ENCODE results near the gene CR1.
"Not testable (repeated sequence)": the region's sequence is repeated elsewhere in the genome, so short reads cannot be mapped to it uniquely, and the experiment has no call there.

CR1 gene

DNA sequence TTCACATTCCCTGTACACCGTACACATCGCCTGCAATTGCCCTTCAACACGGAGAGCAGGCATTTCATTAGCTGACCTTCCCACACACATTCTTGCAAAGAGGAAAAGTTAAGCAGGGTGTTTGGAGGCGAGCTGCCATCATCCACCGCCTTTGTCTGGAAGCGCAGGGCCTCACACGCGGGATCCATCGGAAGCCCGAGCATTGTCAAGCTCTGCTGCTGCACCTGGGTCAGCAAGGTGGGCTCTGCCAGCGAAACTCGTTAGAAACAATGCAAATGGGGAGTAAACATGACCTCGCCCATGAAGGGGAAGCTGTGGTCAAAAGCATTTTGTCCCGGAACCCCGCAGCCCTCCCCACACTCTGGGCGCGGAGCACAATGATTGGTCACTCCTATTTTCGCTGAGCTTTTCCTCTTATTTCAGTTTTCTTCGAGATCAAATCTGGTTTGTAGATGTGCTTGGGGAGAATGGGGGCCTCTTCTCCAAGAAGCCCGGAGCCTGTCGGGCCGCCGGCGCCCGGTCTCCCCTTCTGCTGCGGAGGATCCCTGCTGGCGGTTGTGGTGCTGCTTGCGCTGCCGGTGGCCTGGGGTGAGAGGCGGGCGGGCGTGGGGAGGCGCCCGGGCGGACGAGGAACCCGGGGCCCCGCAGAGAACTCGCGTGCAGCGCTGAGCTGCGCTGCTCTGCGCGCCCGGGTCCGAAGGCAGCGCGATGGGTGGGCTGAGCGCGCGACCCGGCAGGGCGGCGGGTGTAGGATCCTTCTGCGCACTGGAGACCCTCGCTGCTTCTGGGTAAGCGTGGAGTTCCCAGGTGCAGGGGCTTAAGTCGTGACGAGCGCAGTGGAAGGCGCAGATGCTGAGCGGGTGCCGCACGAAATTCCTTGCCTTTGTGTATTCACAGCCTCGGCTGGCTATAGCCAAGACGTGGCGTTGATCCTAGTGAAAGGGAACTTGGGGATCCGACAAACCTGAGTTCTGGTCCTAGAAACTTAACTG lies at the start of gene CR1:
Gene CR1 (plus strand): TSS at position 357 of the 992 bp plus-strand sequence. CDS start 111 bp downstream, at position 468.
- peak; percentile 11 for DNase-seq (ENCODE audit: low read depth)

DNA sequence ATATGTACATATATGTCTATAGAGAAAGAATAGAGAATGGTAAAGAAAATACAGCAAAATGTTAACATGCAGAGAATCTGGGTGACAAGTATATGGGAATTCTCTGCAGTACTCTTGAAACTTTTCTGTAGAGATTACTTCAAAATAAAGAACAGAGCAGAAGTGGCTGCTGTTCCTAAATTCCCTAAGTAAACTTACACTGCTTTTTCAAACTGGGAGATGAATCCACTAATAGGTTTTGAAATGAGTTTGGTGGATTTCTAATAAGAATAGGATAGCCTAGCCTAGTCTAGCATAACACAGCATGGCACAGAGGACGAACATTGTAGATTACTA lies 42.3 kb upstream of the CR1 start:
- no peak for DNase-seq (ENCODE audit: low read depth)

DNA sequence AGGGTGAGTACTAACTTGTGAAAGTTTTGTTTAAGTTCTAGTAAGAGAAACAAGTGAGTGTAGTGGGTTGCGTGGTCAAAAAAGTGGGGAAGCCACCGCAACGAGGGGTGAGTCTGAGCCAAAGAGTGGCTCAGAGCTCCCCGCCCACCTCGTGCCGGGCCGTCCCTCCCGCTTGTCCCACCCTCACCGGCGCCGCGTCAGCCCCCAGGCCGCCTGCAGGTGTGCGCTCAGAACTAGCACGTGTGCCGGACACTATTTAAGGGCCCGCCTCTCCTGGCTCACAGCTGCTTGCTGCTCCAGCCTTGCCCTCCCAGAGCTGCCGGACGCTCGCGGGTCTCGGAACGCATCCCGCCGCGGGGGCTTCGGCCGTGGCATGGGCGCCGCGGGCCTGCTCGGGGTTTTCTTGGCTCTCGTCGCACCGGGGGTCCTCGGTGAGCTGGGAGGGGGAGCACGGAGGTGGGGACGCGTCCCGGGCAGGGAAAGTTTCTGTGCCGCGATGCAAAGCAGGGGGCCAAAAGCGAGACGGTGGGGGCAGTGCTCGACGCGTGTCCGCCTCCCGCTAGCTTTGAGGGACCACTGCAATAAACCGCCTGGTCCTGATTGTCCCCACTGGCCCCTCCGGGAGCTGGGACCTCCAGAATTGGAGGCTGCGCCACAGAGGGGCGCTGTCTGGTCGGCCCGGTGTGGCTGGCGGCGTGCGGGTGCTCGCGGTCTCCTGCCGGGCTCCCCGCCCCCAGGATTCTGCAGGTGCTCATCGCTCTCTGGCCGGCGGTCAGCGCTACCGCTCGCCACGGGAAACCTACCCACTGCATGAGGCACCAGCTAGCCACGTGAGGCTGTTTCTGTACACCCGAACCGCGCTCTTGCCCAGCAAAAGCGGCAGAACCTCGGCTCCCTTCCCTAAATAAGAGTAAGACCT lies 41.7 kb upstream of the CR1 start, which contains the start of gene CR2:
Gene CR2 (plus strand): TSS at position 283 of the 919 bp plus-strand sequence. CDS start 91 bp downstream, at position 374.
- peak; percentile 53 for DNase-seq (ENCODE audit: low read depth)

DNA sequence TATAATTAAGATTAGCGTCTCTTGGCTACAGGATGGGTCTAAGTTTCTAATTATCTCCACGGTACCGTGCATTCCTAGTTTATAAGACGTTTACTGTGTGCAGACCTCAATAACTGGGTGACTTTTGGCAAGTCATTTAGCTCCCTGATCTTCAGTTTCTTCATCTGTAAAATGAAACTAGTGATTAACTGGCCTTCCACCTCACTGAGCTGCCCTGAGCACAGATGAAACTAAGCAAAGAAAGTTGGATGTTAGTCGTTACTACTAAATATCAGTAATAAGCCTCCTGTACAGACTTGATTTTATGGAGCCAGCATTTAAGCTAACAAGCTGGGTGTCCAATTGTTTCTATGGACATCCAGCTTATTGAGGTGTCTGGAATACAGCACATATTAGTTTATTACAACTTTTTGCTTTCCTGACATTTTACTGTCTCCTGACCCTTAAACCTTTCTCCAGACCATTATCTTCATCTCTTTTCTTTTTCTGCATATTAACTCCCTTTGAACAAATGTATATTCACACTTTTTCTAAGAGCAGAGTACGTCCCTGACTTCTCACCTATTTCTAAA lies 40.7 kb upstream of the CR1 start:
- DNase-seq (ENCODE audit: low read depth): no peak

DNA sequence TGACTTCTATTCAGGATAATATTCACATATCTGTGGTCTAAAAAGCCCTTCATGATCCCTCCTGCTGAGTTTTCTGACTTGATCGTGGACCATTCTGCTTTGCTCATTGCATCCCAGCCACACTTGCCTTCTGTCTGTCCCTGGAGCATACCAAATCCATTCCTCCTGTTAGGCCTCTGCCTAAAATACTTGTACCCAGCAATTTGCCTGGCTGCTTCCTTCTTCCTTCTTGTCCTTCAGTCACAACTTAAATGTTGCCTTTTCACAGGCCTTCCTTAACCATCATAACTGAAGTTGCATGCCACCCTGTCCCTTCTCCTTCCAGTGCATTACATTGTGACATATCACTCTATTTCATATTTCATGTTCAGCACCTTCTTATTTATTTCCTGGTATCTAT lies 37.5 kb upstream of the CR1 start:
- no peak for DNase-seq (ENCODE audit: low read depth)

DNA sequence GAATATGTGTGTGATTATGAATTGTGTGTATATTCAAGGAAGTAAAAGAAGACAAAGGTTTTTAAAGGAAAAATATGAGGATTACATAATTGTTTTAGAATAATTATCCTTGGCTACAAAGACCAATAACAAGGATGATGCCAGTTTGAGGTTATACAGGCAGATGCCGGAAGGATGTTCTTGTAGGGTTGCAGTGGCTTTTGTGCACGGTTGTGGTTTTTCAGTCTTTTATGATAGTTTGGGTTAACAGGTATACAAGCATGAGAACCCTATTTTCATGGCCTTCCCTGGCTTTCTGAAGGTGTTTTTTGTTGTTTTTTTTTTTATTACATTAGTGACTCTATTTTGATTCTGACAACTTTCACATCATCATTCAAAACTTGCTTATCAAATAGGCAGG lies 36.9 kb upstream of the CR1 start:
- no peak for DNase-seq (ENCODE audit: low read depth)

DNA sequence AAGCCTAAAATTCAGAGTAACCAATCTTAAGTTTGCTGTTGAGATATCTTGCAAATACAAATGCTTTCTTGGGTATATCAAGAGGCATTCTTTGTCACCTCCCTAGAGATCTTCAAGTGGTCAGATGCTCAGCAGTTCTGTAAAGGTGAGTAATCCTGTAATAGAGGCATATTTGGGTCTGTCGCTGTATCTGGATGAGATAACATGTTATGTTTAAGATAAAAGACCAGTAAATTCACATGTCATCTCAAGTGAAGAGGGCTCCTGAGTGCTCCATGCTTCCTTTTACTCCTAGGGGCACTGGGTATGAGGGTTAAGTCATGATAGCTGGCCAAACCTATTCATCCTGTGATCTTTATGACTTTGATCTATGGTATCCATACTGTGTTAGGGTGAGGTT lies 34.3 kb upstream of the CR1 start:
- DNase-seq (ENCODE audit: low read depth): no peak

DNA sequence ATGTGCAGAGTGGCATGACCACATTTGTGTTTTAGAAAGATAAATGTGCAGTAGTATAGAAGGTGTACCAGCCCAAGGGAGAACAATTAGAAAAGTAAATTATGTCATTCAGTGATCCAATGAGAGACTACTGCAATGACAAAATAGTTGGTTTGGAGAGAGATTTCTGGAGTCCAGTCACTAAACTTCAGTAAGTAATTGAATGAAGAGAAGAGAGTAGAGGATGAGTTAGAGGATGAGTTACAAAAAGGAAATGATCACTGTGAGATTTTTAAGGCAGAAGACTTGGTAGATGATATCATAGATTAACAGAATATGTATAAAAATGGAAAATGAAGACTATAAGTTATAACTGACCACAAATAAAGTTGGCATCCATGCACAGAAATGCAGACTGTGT lies 33.4 kb upstream of the CR1 start:
- no peak for DNase-seq (ENCODE audit: low read depth)

DNA sequence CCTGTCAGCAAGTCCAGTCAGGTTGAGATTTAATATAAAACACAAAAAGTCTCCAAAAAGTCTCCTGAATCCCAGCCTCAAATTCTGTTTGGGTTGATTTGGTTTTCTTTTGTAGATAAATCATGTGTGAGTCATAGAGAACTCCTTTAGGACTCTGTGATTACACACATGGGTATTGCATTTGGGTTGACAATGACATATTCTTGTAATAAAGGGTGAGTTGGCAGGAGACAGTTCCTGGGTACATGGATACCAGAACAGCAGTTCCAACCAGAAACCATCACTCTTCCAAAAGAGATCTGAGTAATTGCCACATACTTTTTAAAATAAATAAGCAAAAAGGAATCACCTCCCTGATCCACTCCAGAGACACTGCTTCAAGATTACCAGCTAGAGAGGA lies 32.9 kb upstream of the CR1 start:
- no peak for DNase-seq (ENCODE audit: low read depth)

DNA sequence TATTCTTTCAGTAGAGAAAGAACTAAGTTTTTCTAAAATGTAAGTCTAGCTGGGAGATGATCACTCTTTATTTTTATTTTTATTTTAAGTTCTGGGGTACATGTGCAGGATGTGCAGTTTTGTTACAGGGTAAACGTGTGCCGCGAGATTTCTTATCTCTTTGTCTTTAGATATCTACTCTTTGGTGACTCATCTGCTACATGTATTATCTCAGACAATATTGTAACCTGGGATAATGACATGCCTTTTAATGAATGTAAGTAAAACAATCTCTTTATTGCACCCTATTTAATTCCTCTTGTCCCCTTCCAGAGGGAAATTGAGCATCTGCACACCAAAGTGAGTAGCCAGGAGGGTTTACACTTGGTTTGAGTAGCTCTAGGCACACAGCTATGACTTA lies 32.4 kb upstream of the CR1 start:
- no peak for DNase-seq (ENCODE audit: low read depth)

DNA sequence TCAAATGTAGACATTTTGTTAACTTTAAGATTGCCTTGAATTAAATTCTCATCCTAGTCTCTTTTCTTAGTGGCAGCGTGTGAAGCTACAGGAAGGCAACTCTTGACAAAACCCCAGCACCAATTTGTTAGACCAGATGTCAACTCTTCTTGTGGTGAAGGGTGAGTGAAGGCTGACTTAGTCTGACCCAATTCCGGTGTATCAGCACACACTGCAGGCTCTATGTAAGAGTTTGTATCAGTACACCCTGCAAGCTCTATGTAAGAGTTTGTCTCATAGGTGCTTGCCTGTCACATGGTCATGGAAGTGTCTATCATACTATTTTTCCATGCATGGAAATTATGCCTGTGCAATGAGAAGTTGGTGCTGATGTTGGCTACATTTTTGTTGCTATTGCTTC lies 25.0 kb upstream of the CR1 start:
- no peak for DNase-seq (ENCODE audit: low read depth)

DNA sequence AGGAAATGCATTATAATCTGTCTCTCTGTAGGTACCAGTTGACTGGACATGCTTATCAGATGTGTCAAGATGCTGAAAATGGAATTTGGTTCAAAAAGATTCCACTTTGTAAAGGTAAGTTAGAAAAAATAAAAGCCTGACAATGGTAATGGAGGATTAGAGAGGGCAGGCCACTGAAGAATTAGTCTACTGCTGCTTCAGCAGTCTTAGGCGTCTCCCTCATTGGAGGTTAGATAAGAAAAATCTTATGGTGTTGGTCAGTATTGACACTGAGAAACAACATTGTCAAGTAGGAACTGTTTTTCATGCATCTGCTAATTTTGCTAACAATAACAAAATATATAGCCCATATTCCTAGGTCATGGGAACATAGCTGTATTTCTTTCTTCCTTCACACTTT lies 21.7 kb upstream of the CR1 start:
- DNase-seq (ENCODE audit: low read depth): no peak

DNA sequence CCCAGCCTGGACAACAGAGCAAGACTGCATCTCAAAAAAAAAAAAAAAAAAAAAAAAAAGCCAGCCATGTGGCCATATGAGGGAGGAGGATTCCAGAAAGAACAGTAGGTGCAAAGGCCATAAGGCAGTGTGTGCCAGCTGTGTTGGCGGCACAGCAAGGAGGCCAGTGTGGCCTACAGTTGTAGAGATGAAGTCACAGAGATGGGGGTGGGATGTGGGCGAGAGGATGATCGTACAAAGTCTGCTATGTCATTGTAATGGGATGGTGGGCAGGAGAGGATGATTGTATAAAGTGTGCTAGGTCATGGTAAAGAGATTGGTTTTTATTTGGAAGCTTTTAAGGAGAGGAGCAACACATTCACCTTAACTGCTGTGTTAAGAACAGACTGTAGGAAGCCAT lies 9.8 kb upstream of the CR1 start:
- no peak for DNase-seq (ENCODE audit: low read depth)

DNA sequence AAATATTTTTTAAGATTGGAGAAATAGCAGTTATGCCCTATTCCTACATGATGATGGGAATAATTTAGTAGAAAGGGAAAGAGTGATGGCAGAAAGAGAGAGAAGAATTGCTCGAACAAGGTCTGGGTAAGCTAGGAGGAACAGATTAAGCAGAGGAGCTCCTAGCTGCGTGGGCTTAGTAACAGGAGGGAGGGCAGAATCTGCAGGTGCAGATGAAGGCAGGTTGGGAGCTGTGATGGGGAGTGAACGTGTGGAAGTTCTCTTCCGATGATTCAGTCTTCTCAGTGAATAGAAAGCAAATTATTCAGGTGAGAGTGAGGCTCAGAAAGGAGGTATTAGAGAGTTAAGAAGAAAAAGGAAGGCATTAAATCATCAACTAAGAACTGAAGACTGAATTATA lies 8.3 kb upstream of the CR1 start:
- DNase-seq (ENCODE audit: low read depth): no peak

DNA sequence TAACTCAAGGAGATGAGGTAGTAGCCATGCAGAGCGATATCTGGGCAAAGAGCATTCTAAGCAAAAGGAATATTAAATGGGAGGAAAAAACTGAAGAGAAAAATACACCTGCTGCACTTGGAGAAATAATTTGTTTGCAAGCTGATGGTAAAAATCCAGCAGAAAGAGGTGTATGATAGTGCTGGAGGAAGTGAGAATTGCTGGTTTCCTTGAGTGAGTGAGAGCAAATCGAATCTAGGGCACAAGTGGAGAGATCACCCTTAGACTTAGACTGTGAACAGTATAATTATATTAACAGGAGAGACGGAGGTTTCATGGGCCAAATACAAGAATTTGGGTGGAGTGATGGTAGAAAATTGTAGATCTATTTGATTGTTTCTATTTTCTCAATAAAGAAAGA lies 2.7 kb upstream of the CR1 start:
- DNase-seq (ENCODE audit: low read depth): no peak

DNA sequence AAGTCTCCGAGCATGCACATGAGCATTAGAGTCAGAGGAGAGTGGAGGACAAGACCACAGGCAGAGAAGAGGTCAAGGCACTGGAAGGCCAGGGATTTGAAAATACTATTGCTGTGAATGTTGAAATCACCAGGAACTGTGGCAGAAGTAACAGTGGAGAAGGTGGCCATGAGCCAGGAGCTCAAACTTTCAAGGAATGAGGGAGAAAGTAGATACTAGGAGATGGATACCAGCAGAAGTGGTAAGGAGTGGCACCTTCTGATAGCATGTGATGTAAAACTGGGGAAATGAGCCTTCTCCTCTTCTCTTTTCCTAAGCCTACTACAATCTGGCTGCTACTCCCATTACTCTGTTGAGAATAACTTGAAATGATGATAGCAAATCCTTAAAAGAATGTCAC lies 1.8 kb upstream of the CR1 start:
- DNase-seq (ENCODE audit: low read depth): no peak

DNA sequence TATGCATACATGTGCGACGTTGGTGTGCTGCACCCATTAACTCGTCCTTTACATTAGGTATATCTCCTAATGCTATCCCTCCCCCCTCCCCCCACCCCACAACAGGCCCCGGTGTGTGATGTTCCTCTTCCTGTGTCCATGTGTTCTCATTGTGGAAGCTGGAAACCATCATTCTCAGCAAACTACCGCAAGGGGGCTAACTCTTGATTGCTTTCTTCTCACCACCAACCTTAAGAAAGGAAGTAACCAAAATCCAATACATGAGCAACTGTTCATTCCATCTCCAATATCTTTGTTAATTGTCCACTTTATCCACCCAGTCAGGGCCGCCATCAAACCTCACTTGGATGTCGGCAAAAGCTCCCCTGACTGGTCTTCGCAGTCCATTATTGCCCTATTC lies 676 bp upstream of the CR1 start:
- DNase-seq (ENCODE audit: low read depth): not testable (repeated sequence)

DNA sequence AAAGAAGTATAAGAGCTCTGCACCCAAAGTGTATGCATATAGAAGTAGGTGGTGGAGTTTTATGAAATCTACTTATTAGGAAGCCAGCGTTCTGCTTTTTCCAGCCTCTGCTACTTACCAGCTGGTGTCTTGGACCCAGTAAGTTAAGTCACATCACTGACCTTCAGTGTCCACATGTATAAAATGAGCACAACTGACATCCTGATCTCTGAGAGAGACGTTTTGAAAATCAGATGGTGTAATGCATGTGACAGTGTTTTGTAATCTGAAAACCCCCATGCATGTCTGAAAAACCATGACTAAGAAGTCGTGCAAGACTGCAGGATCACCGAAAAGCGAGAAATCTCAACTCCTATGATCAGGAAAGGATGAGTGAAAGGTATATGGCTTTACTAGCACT lies 2.0 kb downstream of the CR1 start:
- DNase-seq (ENCODE audit: low read depth): no peak

DNA sequence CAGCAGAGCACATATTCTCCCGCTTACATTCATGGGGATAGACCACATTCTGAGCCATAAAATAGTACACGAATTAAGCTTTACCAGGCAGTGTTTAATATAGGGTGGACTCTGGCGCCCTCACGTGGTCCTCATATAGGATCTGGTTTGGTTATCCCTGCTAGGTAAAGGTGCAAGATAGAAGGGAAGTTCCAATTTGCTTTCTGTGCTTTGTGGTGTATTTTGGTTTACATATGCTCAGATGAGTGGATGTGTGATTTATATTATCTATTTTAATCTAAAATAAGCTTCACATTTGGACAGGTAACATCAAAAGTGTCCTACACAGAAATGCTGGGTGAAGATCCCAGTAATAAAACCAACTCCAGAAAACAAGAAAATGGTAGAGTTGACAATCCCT lies 3.6 kb downstream of the CR1 start:
- peak; percentile 44 for DNase-seq (ENCODE audit: low read depth)

DNA sequence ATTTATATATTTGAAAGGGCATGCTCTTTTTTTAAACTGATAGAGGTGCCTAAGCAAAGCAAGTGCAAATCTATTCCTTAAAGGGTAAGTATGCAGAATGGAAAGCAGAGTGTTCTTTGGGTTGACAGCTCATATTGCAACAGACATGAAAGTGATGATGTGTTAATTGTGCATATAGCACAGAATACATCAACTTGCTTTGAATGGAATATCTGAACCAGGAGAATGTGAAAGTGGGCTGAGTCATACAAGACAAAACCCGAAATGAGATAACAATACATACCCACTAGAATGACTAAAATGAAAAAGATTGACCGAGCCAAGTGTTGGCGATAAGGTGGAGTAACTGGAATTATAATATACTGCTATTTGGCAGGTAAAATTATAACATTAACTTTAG lies 4.3 kb downstream of the CR1 start:
- no peak for DNase-seq (ENCODE audit: low read depth)

DNA sequence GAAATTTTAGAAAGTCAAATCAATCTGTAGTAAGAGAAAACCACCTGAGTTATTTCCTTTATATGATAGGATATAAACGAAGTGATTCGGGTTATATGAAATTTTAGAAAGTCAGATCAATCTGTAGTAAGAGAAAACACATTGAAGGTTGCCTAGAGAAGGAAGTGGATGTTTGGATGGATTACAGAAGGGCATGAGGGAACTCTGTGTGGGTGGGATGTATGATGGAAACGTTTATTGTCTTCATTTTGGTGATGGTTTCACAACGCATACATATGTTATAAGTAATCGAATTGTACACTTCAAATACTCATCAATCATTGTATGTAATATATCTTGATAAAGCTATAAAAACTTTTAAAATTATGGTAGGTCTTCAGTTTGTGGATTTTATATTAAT lies 5.1 kb downstream of the CR1 start:
- no peak for DNase-seq (ENCODE audit: low read depth)

DNA sequence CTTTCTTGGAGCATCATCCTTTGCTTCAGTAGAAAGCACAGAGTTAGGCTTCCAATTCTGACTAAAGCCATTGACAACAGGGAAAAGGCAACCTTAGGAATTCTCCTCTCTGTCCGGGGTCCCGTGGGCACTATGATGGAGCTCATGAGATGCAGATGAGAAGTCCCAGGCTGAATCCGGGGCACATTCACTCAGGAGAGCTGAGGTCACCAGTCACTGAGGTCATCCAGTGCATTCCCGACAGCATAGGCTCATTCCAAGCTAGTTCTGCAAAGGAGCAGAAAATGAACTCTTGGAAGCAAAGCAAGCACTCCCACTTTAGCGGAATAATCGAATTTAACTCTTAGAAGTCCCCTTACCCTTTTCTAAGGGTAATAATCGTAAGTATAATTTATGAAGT lies 6.8 kb downstream of the CR1 start:
- no peak for DNase-seq (ENCODE audit: low read depth)

DNA sequence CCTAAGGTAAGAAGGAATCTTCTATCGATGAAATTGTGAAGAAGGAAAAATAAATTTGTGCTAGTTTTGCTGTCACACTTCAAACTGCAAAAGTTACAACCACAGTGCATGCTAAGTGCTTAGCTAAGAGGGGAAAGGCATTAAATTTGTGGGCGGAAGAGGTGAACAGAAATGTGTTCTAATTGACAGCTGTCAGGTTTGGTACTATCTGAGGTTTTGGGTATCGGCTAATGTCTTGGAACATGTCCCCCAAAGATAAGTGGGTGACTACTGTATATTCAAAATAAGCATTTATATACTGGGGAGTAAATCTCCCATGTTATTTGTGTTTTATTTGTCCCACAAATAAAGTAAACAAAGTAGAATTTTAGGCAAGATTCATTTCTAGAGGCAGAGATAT lies 8.0 kb downstream of the CR1 start:
- no peak for DNase-seq (ENCODE audit: low read depth)
